GM06990 (cell line): ENCODE data around the gene PLA2G4A.

Experiments
- DNase-seq: peaks from one replicate; pipeline ENCODE4 v3.0.0-alpha.2; 2011; ENCODE audit not compliant: insufficient read length; ENCODE audit errors: extremely low read depth
- H3K27me3 ChIP-seq: replicated peaks from 2 replicates; pipeline ENCODE4 v1.6.0; 2011; ENCODE audit warnings: low read length; ENCODE audit not compliant: control insufficient read depth, insufficient read depth
- H3K36me3 ChIP-seq: 2 replicates; pipeline ENCODE4 v1.5.1; 2011; ENCODE audit warnings: low read length; ENCODE audit not compliant: control insufficient read depth, insufficient read depth
- H3K4me3 ChIP-seq: replicated peaks from 2 replicates; pipeline ENCODE4 v1.5.1; 2011; ENCODE audit warnings: low read depth, mild to moderate bottlenecking, control low read depth, low read length
- CTCF ChIP-seq: IDR thresholded peaks from 2 replicates; pipeline ENCODE4 v1.5.1; 2011; ENCODE audit warnings: low read length, control low read depth, mild to moderate bottlenecking, inconsistent platforms; ENCODE audit not compliant: insufficient read depth, poor library complexity, severe bottlenecking

Gene PLA2G4A

GRCh38 chr1:186925881-186926669 lies 97.3 kb downstream of the PLA2G4A start:
- TF ChIP-seq CTCF: no peak
- no peak for DNase-seq
- H3K36me3 ChIP-seq: no peaks in the 10 kb centered on the region
- no peak overlapping the region for H3K4me3 ChIP-seq
- H3K27me3 ChIP-seq: no peaks in the 10 kb centered on the region

- Histone ChIP-seq H3K27me3 (no peaks in the 10 kb centered on the region), H3K4me3 (no peak overlapping the region), H3K36me3 (no peaks in the 10 kb centered on the region)
- no peak for DNase-seq
- no peak for TF ChIP-seq CTCF
These were observed 99.1 kb downstream of the PLA2G4A start for GRCh38 chr1:186927884-186928283.

GRCh38 chr1:186930238-186930637 lies 101.5 kb downstream of the PLA2G4A start:
- TF ChIP-seq CTCF: no peak
- no peaks in the 10 kb centered on the region for H3K27me3 ChIP-seq

GRCh38 chr1:186937016-186937670 lies 108.4 kb downstream of the PLA2G4A start:
- H3K36me3 ChIP-seq: peaks cover 1% of the 10 kb centered on the region
- H3K4me3 ChIP-seq: no peak overlapping the region
- no peak for TF ChIP-seq CTCF
- DNase-seq: no peak
- H3K27me3 ChIP-seq: no peaks in the 10 kb centered on the region

More at GRCh38 chr1:186930238-186930637, 101.5 kb downstream of the PLA2G4A start:
- no peaks in the 10 kb centered on the region for H3K36me3 ChIP-seq
- no peak overlapping the region for H3K4me3 ChIP-seq
- no peak for DNase-seq

- Histone ChIP-seq H3K36me3 (peaks cover 1% of the 10 kb centered on the region), H3K4me3 (no peak overlapping the region), H3K27me3 (no peaks in the 10 kb centered on the region)
- DNase-seq: no peak
- TF ChIP-seq CTCF: no peak
These were observed 115.3 kb downstream of the PLA2G4A start for GRCh38 chr1:186943891-186944686.
